ENCODE data around the gene C1orf167. TPM values are rescaled to one million over a fixed set of nuclear protein-coding genes. Genes with fewer than 3 reads are reported as not detected.
A peak's percentile ranks its signal among the peaks of the same experiment; 100 is the strongest.

The C1orf167 gene
- total RNA-seq, 1 donor from 2014 or later = not detected

GRCh38 chr1:11719313-11720032 is 42.5 kb upstream of the C1orf167 start:
- Histone ChIP-seq H3K27ac (peak overlapping the region; percentile 7), H3K27me3 (no peaks in the 10 kb centered on the region), H3K36me3 (no peaks in the 10 kb centered on the region), H3K9me3 (no peaks in the 10 kb centered on the region), H3K4me3 (peak overlapping the region; percentile 34 to 45), H3K4me1 (peaks cover 12% of the 10 kb centered on the region)
- DNase-seq (ENCODE audit: extremely low spot score in 2 of 2) = no peak
- intact Hi-C loops (cut with DNase I) = loop anchor here (5.0 kb wide), 1 partner anchor 67 kb away; the partner anchor contains the start of genes FBXO2 and FBXO44
- TF ChIP-seq POLR2AphosphoS5 (IDR thresholded peaks at IDR 0.05; ENCODE audit: insufficient read depth in 1 of 2, low read depth in 1 of 2) (peak in 1 of 2 donors; percentile 42), CTCF (IDR thresholded peaks at IDR 0.05) (peak; percentile 85 to 93 (median 92)), POLR2A (IDR thresholded peaks at IDR 0.05) (no peak)

DNA sequence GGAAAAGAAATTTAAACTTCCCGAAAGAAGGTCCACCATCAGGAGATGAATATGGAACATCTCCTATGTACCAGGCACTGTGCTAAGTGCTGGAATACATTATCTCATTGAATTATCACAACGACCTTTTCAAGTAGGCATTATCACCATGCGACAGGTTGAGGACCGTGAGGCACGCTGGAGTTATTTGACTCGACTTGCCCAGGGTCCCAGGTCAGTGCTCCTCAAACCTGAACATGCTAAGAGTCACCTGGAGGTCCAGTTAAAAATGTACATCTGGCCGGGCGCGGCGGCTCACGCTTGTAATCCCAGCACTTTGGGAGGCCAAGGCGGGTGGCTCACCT is 42.0 kb upstream of the C1orf167 start:
- H3K36me3 ChIP-seq = no peaks in the 10 kb centered on the region
- H3K4me1 ChIP-seq = peaks cover 12% of the 10 kb centered on the region
- H3K27ac ChIP-seq = no peak overlapping the region
- no peak for DNase-seq (ENCODE audit: extremely low spot score in 2 of 2)
- intact Hi-C loops (cut with DNase I) = loop anchor here (5.0 kb wide), 1 partner anchor 68 kb away; the partner anchor contains the start of genes FBXO2 and FBXO44
- TF ChIP-seq POLR2AphosphoS5 (IDR thresholded peaks at IDR 0.05; ENCODE audit: insufficient read depth in 1 of 2, low read depth in 1 of 2) (no peak), CTCF (IDR thresholded peaks at IDR 0.05) (no peak), POLR2A (IDR thresholded peaks at IDR 0.05) (no peak)
- no peaks in the 10 kb centered on the region for H3K27me3 ChIP-seq
- H3K4me3 ChIP-seq = peak overlapping the region in 1 of 2 donors; percentile 34
- no peaks in the 10 kb centered on the region for H3K9me3 ChIP-seq

GRCh38 chr1:11720525-11720924 is 41.5 kb upstream of the C1orf167 start:
- peaks cover 12% of the 10 kb centered on the region for H3K4me1 ChIP-seq
- H3K4me3 ChIP-seq = no peak overlapping the region
- no peak for DNase-seq (ENCODE audit: extremely low spot score in 2 of 2)
- H3K9me3 ChIP-seq = no peaks in the 10 kb centered on the region
- TF ChIP-seq POLR2AphosphoS5 (IDR thresholded peaks at IDR 0.05; ENCODE audit: insufficient read depth in 1 of 2, low read depth in 1 of 2) = no peak
- no peak for TF ChIP-seq CTCF (IDR thresholded peaks at IDR 0.05)
- TF ChIP-seq POLR2A (IDR thresholded peaks at IDR 0.05) = no peak
- H3K27ac ChIP-seq = no peak overlapping the region
- no peaks in the 10 kb centered on the region for H3K27me3 ChIP-seq
- no peaks in the 10 kb centered on the region for H3K36me3 ChIP-seq
- intact Hi-C loops (cut with DNase I) = loop anchor here (5.0 kb wide), 1 partner anchor 68 kb away; the partner anchor contains the start of genes FBXO2 and FBXO44

DNA sequence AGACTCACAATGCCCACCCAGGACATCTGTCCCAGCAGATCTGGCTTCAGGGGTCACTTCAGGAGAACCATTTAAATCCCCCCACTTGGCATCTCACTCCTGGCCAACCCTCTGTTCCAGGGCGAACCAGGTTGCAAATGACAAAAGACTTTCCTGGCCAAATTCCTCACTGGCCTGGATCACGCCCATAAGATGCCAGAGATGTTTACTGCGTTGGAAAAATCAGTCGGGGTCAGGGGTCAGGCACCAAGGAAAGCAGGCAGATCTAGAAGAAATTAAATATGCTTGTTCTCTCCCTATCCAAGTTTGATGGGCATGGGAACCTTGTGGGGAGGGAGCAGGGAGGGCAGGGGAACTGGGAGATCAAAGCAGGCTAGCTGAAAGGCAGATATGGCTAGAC is 40.7 kb upstream of the C1orf167 start:
- H3K27me3 ChIP-seq = no peaks in the 10 kb centered on the region
- intact Hi-C loops (cut with DNase I) = loop anchor here (5.0 kb wide), 1 partner anchor 69 kb away; the partner anchor contains the start of genes FBXO2 and FBXO44
- peaks cover 12% of the 10 kb centered on the region for H3K4me1 ChIP-seq
- H3K4me3 ChIP-seq = no peak overlapping the region
- H3K9me3 ChIP-seq = no peaks in the 10 kb centered on the region
- H3K27ac ChIP-seq = no peak overlapping the region
- no peaks in the 10 kb centered on the region for H3K36me3 ChIP-seq
- DNase-seq (ENCODE audit: extremely low spot score in 2 of 2) = no peak
- TF ChIP-seq POLR2AphosphoS5 (IDR thresholded peaks at IDR 0.05; ENCODE audit: insufficient read depth in 1 of 2, low read depth in 1 of 2) (no peak), POLR2A (IDR thresholded peaks at IDR 0.05) (no peak), CTCF (IDR thresholded peaks at IDR 0.05) (no peak)

DNA sequence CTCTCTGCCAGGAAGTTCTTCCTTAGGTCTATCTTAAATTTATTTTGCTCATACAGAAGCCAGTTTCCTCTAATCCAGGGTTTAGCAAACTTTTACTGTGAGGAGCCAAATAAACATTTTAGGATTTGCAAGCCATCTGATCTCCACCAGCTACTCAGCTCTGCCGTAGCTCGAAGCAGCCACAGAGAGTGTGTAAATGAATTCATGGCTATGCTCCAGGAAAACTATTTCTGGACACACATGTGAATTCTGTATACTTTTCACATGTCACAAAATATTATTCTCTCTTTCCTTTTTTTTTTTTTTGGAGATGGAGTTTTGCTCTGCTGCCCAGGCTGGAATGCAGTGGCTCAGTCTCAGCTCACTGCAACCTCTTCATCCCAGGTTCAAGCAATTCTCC is 39.5 kb upstream of the C1orf167 start:
- Histone ChIP-seq H3K27ac (no peak overlapping the region), H3K36me3 (no peaks in the 10 kb centered on the region), H3K4me1 (peaks cover 12% of the 10 kb centered on the region), H3K9me3 (no peaks in the 10 kb centered on the region), H3K27me3 (no peaks in the 10 kb centered on the region), H3K4me3 (no peak overlapping the region)
- TF ChIP-seq CTCF (IDR thresholded peaks at IDR 0.05) = no peak
- no peak for TF ChIP-seq POLR2A (IDR thresholded peaks at IDR 0.05)
- TF ChIP-seq POLR2AphosphoS5 (IDR thresholded peaks at IDR 0.05; ENCODE audit: insufficient read depth in 1 of 2, low read depth in 1 of 2) = no peak
- no peak for DNase-seq (ENCODE audit: extremely low spot score in 2 of 2)
- intact Hi-C loops (cut with DNase I) = loop anchor here (5.0 kb wide), 1 partner anchor 70 kb away; the partner anchor contains the start of genes FBXO2 and FBXO44
